KMS-11 (cell line): ENCODE results near the gene HBE1.
"Not testable (repeated sequence)": the region's sequence is repeated elsewhere in the genome, so short reads cannot be mapped to it uniquely, and the experiment has no call there.

Experiments
- H2AFZ ChIP-seq: fragments of 200-600 bp; sonication (generic); 2 replicates; pipeline ENCODE4 v1.6.1; 2016; ENCODE audit warnings: antibody characterized with exemption, mixed run types, low read depth
- H3K27ac ChIP-seq: fragments of 200-600 bp; sonication (generic); 2 replicates; pipeline ENCODE4 v1.6.1; 2016; ENCODE audit warnings: mild to moderate bottlenecking, mixed run types
- H3K27me3 ChIP-seq: fragments of 200-600 bp; sonication (generic); 2 replicates; pipeline ENCODE4 v1.6.1; 2017; ENCODE audit warnings: mild to moderate bottlenecking, low read depth, mixed run types, moderate library complexity; ENCODE audit not compliant: insufficient read depth
- H3K36me3 ChIP-seq: fragments of 200-600 bp; sonication (generic); 2 replicates; pipeline ENCODE4 v1.6.1; 2017; ENCODE audit warnings: mild to moderate bottlenecking, mixed run types; ENCODE audit not compliant: insufficient read depth
- H3K4me1 ChIP-seq: fragments of 200-600 bp; sonication (generic); 2 replicates; pipeline ENCODE4 v1.6.1; 2016; ENCODE audit warnings: mild to moderate bottlenecking, low read depth, mixed run types; ENCODE audit not compliant: poor library complexity, severe bottlenecking
- H3K4me2 ChIP-seq: fragments of 200-600 bp; sonication (generic); 2 replicates; pipeline ENCODE4 v1.7.0; 2016; ENCODE audit warnings: mild to moderate bottlenecking, mixed run types
- H3K4me3 ChIP-seq: fragments of 200-600 bp; sonication (generic); IDR thresholded peaks from 2 replicates; pipeline ENCODE4 v1.6.1; 2017; ENCODE audit warnings: low read depth, low read length, mixed read lengths; ENCODE audit not compliant: insufficient read depth
- H3K79me2 ChIP-seq: fragments of 200-600 bp; sonication (generic); 2 replicates; pipeline ENCODE4 v1.6.1; 2016; ENCODE audit warnings: low read depth, mixed run types; ENCODE audit not compliant: insufficient read depth
- H3K9ac ChIP-seq: fragments of 200-600 bp; sonication (generic); 2 replicates; pipeline ENCODE4 v1.6.1; 2016; ENCODE audit warnings: mild to moderate bottlenecking, mixed run types
- H4K20me1 ChIP-seq: fragments of 200-600 bp; sonication (generic); 2 replicates; pipeline ENCODE4 v1.6.1; 2016; ENCODE audit warnings: mild to moderate bottlenecking, mixed run types; ENCODE audit not compliant: insufficient read depth
- CTCF ChIP-seq: fragments of 200-600 bp; sonication (generic); conservative IDR thresholded peaks from 2 replicates; pipeline ENCODE4 v1.6.1; 2017; ENCODE audit warnings: low read depth, mild to moderate bottlenecking, antibody characterized with exemption, low read length, moderate library complexity, mixed read lengths

The HBE1 gene

GRCh38 chr11:5269715-5270147 lies at the start of gene HBE1:
TSS of gene HBE1 (minus strand) at chr11:5269945. CDS start at chr11:5269890, 55 bp downstream.
- no peak for TF ChIP-seq CTCF
- H4K20me1 ChIP-seq, result no peaks in the 10 kb centered on the region
- H3K27ac ChIP-seq, result no peak within 1 kb of the TSS
- H2AFZ ChIP-seq, result no peak within 1 kb of the TSS
- no peak within 1 kb of the TSS for H3K4me2 ChIP-seq
- no peak within 1 kb of the TSS for H3K9ac ChIP-seq
- H3K4me3 ChIP-seq, result no peak within 1 kb of the TSS
- no peaks in the 10 kb centered on the region for H3K79me2 ChIP-seq
- H3K36me3 ChIP-seq, result no peaks in the 10 kb centered on the region
- H3K4me1 ChIP-seq, result no peaks in the 10 kb centered on the region
- no peaks in the 10 kb centered on the region for H3K27me3 ChIP-seq

- H3K4me2 ChIP-seq, result no peak overlapping the region
- no peak overlapping the region for H3K4me3 ChIP-seq
- H3K4me1 ChIP-seq, result no peaks in the 10 kb centered on the region
- H3K27me3 ChIP-seq, result no peaks in the 10 kb centered on the region
- no peaks in the 10 kb centered on the region for H3K36me3 ChIP-seq
- no peak overlapping the region for H3K27ac ChIP-seq
- H4K20me1 ChIP-seq, result no peaks in the 10 kb centered on the region
- no peak overlapping the region for H2AFZ ChIP-seq
- H3K79me2 ChIP-seq, result no peaks in the 10 kb centered on the region
- TF ChIP-seq CTCF, result no peak
- H3K9ac ChIP-seq, result no peak overlapping the region
These were observed 47.5 kb upstream of the HBE1 start for GRCh38 chr11:5317292-5317691.

- H3K4me3 ChIP-seq, H3K4me2 ChIP-seq, H4K20me1 ChIP-seq, H3K9ac ChIP-seq, H3K27me3 ChIP-seq, H3K4me1 ChIP-seq, H2AFZ ChIP-seq, H3K27ac ChIP-seq, H3K79me2 ChIP-seq, H3K36me3 ChIP-seq: not testable (repeated sequence)
These were observed 43.7 kb upstream of the HBE1 start for GRCh38 chr11:5313326-5314023.

- H3K79me2 ChIP-seq, result no peaks in the 10 kb centered on the region
- no peak overlapping the region for H2AFZ ChIP-seq
- no peaks in the 10 kb centered on the region for H3K27me3 ChIP-seq
- H3K36me3 ChIP-seq, result no peaks in the 10 kb centered on the region
- H4K20me1 ChIP-seq, result no peaks in the 10 kb centered on the region
- H3K4me2 ChIP-seq, result no peak overlapping the region
- H3K4me1 ChIP-seq, result no peaks in the 10 kb centered on the region
- no peak for TF ChIP-seq CTCF
- no peak overlapping the region for H3K27ac ChIP-seq
- H3K4me3 ChIP-seq, result no peak overlapping the region
- no peak overlapping the region for H3K9ac ChIP-seq
These were observed 40.7 kb upstream of the HBE1 start for GRCh38 chr11:5310423-5310822.

DNA sequence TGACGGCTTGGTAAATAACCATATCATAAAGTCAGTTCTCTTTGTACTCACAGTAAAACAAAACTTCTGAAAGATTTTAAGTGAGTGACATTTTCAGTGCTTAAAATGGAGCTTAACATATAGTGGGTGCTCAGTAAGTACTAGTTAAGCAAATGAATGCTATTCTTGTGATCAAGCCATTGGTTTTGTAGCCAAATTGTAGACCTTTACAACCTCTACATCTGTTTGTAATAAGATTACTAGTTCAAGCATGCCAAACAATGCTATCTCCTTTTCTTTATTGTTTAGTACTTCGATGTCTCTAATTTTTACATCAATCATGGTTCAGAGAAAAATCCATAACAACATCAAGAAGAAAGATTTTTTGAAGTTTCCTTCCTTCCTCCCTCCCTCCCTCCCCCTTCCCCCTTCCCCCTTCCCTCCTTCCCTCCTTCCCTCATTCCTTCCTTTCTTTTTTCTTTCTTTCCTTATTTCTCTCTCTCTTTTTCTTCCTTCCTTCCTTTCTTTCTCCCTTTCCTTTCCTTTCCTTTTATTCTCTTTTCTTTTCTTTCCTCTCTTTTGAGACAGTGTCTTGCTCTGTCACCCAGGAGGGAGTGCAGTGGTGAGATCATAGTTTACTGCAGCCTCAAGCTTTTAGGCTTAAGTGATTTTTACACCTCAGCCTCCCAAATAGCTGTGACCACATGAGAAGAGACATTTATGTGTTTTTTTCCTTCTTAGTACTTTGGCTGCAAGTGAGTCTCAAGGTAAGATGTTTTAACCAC lies 37.7 kb upstream of the HBE1 start:
- H3K27me3 ChIP-seq, result no peaks in the 10 kb centered on the region
- no peaks in the 10 kb centered on the region for H3K79me2 ChIP-seq
- no peaks in the 10 kb centered on the region for H3K36me3 ChIP-seq
- no peaks in the 10 kb centered on the region for H4K20me1 ChIP-seq
- no peak overlapping the region for H3K4me2 ChIP-seq
- H2AFZ ChIP-seq, result no peak overlapping the region
- no peak overlapping the region for H3K27ac ChIP-seq
- no peaks in the 10 kb centered on the region for H3K4me1 ChIP-seq
- H3K9ac ChIP-seq, result no peak overlapping the region
- TF ChIP-seq CTCF, result no peak
- H3K4me3 ChIP-seq, result no peak overlapping the region
